Prostate gland (tissue), 2 donors: Measurements from ENCODE around the gene LRRC75B.

Experiments used
- POLR2A ChIP-seq: fragments of 450-650 bp; IDR thresholded peaks from one replicate; pipeline ENCODE4 v1.6.1; 2016; ENCODE audit warnings: antibody characterized with exemption, mild to moderate bottlenecking
- POLR2AphosphoS5 ChIP-seq: sonication (generic); formaldehyde crosslinking; IDR thresholded peaks from one replicate; pipeline ENCODE4 v1.6.1; 2017; ENCODE audit warnings: antibody characterized with exemption
- TF ChIP-seq, protein P1 (sequence below), 4 experiments: fragments of 200-600 bp in 2 of 4; fragments of 450-650 bp in 2 of 4; sonication (generic) in 2 of 4; IDR thresholded peaks; 1 replicate in 3 of 4; 2 replicates in 1 of 4; pipeline ENCODE4 v1.5.1; 2016 to 2019; ENCODE audit warnings: antibody characterized with exemption in 4 of 4, mild to moderate bottlenecking in 2 of 4, moderate library complexity in 2 of 4

GRCh38 chr22:24550028-24550901 lies 42.6 kb downstream of the LRRC75B start:
- TF ChIP-seq POLR2A (no peak), POLR2AphosphoS5 (no peak)
- TF ChIP-seq, protein P1, sequence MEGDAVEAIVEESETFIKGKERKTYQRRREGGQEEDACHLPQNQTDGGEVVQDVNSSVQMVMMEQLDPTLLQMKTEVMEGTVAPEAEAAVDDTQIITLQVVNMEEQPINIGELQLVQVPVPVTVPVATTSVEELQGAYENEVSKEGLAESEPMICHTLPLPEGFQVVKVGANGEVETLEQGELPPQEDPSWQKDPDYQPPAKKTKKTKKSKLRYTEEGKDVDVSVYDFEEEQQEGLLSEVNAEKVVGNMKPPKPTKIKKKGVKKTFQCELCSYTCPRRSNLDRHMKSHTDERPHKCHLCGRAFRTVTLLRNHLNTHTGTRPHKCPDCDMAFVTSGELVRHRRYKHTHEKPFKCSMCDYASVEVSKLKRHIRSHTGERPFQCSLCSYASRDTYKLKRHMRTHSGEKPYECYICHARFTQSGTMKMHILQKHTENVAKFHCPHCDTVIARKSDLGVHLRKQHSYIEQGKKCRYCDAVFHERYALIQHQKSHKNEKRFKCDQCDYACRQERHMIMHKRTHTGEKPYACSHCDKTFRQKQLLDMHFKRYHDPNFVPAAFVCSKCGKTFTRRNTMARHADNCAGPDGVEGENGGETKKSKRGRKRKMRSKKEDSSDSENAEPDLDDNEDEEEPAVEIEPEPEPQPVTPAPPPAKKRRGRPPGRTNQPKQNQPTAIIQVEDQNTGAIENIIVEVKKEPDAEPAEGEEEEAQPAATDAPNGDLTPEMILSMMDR (IDR thresholded peaks at IDR 0.05): no peak
